ENCODE data around the gene RNF183. TPM values are rescaled to one million over a fixed set of nuclear protein-coding genes. Genes with fewer than 3 reads are reported as not detected.

Gene RNF183
- total RNA-seq, 4 donors from 2014 or later: 0.35 TPM; not detected in 3

- H3K9me3 ChIP-seq: no peaks in the 10 kb centered on the region
- TF ChIP-seq POLR2A (IDR thresholded peaks at IDR 0.05) (no peak), CTCF (IDR thresholded peaks at IDR 0.05) (no peak)
- H3K27me3 ChIP-seq: no peaks in the 10 kb centered on the region
- no peak overlapping the region for H3K4me3 ChIP-seq
- no peaks in the 10 kb centered on the region for H3K36me3 ChIP-seq
- peaks cover 0 to 14% (median 2%) of the 10 kb centered on the region in 4 donors for H3K4me1 ChIP-seq
- H3K27ac ChIP-seq: peak overlapping the region in 3 of 4 donors; percentile 4 to 64 (median 27)
- DNase-seq: peak in 2 of 3 donors; percentile 26 to 76
These were observed 40.6 kb upstream of the RNF183 start for GRCh38 chr9:113343732-113344231.

- H3K36me3 ChIP-seq: no peaks in the 10 kb centered on the region
- no peaks in the 10 kb centered on the region for H3K27me3 ChIP-seq
- no peak for DNase-seq
- H3K27ac ChIP-seq: no peak overlapping the region
- no peaks in the 10 kb centered on the region for H3K9me3 ChIP-seq
- no peak overlapping the region for H3K4me3 ChIP-seq
- TF ChIP-seq POLR2A (IDR thresholded peaks at IDR 0.05) (no peak), CTCF (IDR thresholded peaks at IDR 0.05) (no peak)
- H3K4me1 ChIP-seq: peaks cover 0 to 14% (median 2%) of the 10 kb centered on the region in 4 donors
These were observed 38.7 kb upstream of the RNF183 start for GRCh38 chr9:113341712-113342410.

GRCh38 chr9:113340011-113340699 lies 37.0 kb upstream of the RNF183 start, which contains the start of gene WDR31:
Gene WDR31 (minus strand): TSS chr9:113340275. CDS start chr9:113332022, 8,253 bp downstream.
- Histone ChIP-seq H3K27me3 (no peaks in the 10 kb centered on the region), H3K4me3 (peak within 1 kb of the TSS; percentile 62 to 67 (median 65)), H3K4me1 (peaks cover 0 to 11% (median 2%) of the 10 kb centered on the region in 4 donors), H3K9me3 (no peaks in the 10 kb centered on the region), H3K27ac (peak within 1 kb of the TSS in 3 of 4 donors; percentile 56 to 67 (median 57)), H3K36me3 (no peaks in the 10 kb centered on the region)
- TF ChIP-seq POLR2A (IDR thresholded peaks at IDR 0.05) (peak in 1 of 2 donors; percentile 29), CTCF (IDR thresholded peaks at IDR 0.05) (peak in 1 of 6 experiments; percentile 4)
- peak; percentile 71 to 91 (median 88) for DNase-seq

- H3K9me3 ChIP-seq: no peaks in the 10 kb centered on the region
- peaks cover 0 to 8% (median 2%) of the 10 kb centered on the region in 4 donors for H3K4me1 ChIP-seq
- H3K36me3 ChIP-seq: no peaks in the 10 kb centered on the region
- no peak overlapping the region for H3K4me3 ChIP-seq
- TF ChIP-seq CTCF (IDR thresholded peaks at IDR 0.05): no peak
- TF ChIP-seq POLR2A (IDR thresholded peaks at IDR 0.05): no peak
- DNase-seq: no peak
- no peak overlapping the region for H3K27ac ChIP-seq
- H3K27me3 ChIP-seq: no peaks in the 10 kb centered on the region
These were observed 34.5 kb upstream of the RNF183 start for GRCh38 chr9:113337714-113338113.

GRCh38 chr9:113331780-113332179 lies 28.6 kb upstream of the RNF183 start:
- Histone ChIP-seq H3K36me3 (no peaks in the 10 kb centered on the region), H3K27ac (no peak overlapping the region), H3K4me1 (no peaks in the 10 kb centered on the region), H3K27me3 (no peaks in the 10 kb centered on the region), H3K9me3 (no peaks in the 10 kb centered on the region), H3K4me3 (no peak overlapping the region)
- no peak for TF ChIP-seq CTCF (IDR thresholded peaks at IDR 0.05)
- TF ChIP-seq POLR2A (IDR thresholded peaks at IDR 0.05): no peak
- DNase-seq: no peak

Measured in Peyer's patch (tissue), 4 donors.